HepG2 (cell line): Measurements from ENCODE around the gene MAGEB10. TPM values are rescaled to one million over a fixed set of nuclear protein-coding genes. Genes with fewer than 3 reads are reported as not detected.

Experiments
- ATAC-seq: fragments of 200-7000 bp; cut with Tn5 transposase; 3 replicates; pipeline ENCODE4 v1.9.1; 2020; ENCODE audit warnings: mild to moderate bottlenecking, moderate library complexity
- BruUV-seq: library from RNA; stranded (reverse); fragments of 400-500 nt; replicated peaks from 2 replicates; lab custom pipeline; 2021; lab: Mats Ljungman, UMichigan
- CTCF ChIA-PET: fragments of 300-600 bp; formaldehyde crosslinking; extraction: SDS; loops from one replicate; lab custom pipeline; 2021; ENCODE audit warnings: low total read pairs, inconsistent platforms, low intra/inter-chr PET ratio; lab: Yijun Ruan, JAX
- POLR2A ChIA-PET: fragments of 350-600 bp; sonication (Branson Sonifier 250); formaldehyde crosslinking; loops from one replicate; lab custom pipeline; 2020; ENCODE audit warnings: antibody characterized with exemption, inconsistent platforms; lab: Yijun Ruan, JAX
- DNase-seq: peaks from one replicate; pipeline ENCODE4 v3.0.0-alpha.2; 2015; ENCODE audit warnings: low spot score
- FAIRE-seq: peaks from 3 replicates; lab custom pipeline; 2011; peaks lifted over from hg19 to GRCh38; lab: Jason Lieb, UNC
- H2AFZ ChIP-seq: one replicate; pipeline ENCODE4 v1.6.1; 2011; ENCODE audit warnings: low read length, inconsistent platforms
- H3K27ac ChIP-seq: fragments of 300-600 bp; 3 replicates; pipeline ENCODE4 v1.8.0; 2011; ENCODE audit warnings: mixed run types, mild to moderate bottlenecking, mixed read lengths, low read length, inconsistent platforms; ENCODE audit not compliant: insufficient read depth; ENCODE audit errors: extremely low read length
- H3K27me3 ChIP-seq, 2 experiments: fragments of 200-600 bp in 1 of 2; 2 replicates in 1 of 2; 3 replicates in 1 of 2; pipeline versions ENCODE4 v1.6.0 to v1.8.0; 2011; ENCODE audit warnings: low read length in 2 of 2, mild to moderate bottlenecking in 2 of 2, moderate library complexity in 2 of 2, inconsistent platforms in 1 of 2; ENCODE audit not compliant: insufficient read depth in 2 of 2, control insufficient read depth in 1 of 2
- H3K36me3 ChIP-seq, 2 experiments: fragments of 200-600 bp in 1 of 2; replicated peaks in 1 of 2; 2 replicates in 1 of 2; 3 replicates in 1 of 2; pipeline versions ENCODE4 v1.5.1 to v1.8.0; 2011; ENCODE audit warnings: low read length in 2 of 2, inconsistent platforms in 1 of 2; ENCODE audit not compliant: insufficient read depth in 2 of 2, control insufficient read depth in 1 of 2
- H3K4me1 ChIP-seq: 2 replicates; pipeline ENCODE4 v1.5.1; 2012; ENCODE audit warnings: low read length, inconsistent platforms; ENCODE audit not compliant: insufficient read depth
- H3K4me2 ChIP-seq: 2 replicates; pipeline ENCODE4 v1.6.0; 2011; ENCODE audit warnings: low read depth, low read length, inconsistent platforms
- H3K4me3 ChIP-seq, 3 experiments: fragments of 200-600 bp in 1 of 3; sonication (generic), shearing (Covaris generic) in 1 of 3; replicated peaks in 1 of 3; 2 replicates each; pipeline ENCODE4 v1.5.1; 2011 to 2016; ENCODE audit warnings: low read length in 3 of 3, inconsistent platforms in 2 of 3, low read depth in 2 of 3, mild to moderate bottlenecking in 2 of 3, control low read depth in 1 of 3, mixed read lengths in 1 of 3; ENCODE audit not compliant: insufficient read depth in 1 of 3
- H3K79me2 ChIP-seq: one replicate; pipeline ENCODE4 v1.6.1; 2011; ENCODE audit warnings: low read length, inconsistent platforms; ENCODE audit not compliant: insufficient read depth
- H3K9ac ChIP-seq: 2 replicates; pipeline ENCODE4 v1.6.0; 2011; ENCODE audit warnings: mild to moderate bottlenecking, low read depth, low read length, inconsistent platforms; ENCODE audit not compliant: insufficient read depth
- H3K9me3 ChIP-seq: 2 replicates; pipeline ENCODE4 v1.5.1; 2012; ENCODE audit warnings: mild to moderate bottlenecking, low read length
- H4K20me1 ChIP-seq: 2 replicates; pipeline ENCODE4 v1.6.0; 2011; ENCODE audit warnings: inconsistent platforms, mild to moderate bottlenecking, low read length, moderate library complexity; ENCODE audit not compliant: insufficient read depth
- AGO2 ChIP-seq: fragments of 200-400 bp; formaldehyde crosslinking; optimal IDR thresholded peaks from 2 replicates; pipeline ENCODE3; 2017; ENCODE audit warnings: mild to moderate bottlenecking, low read depth, low read length, moderate library complexity
- ATAD3A ChIP-seq: sonication (generic); formaldehyde crosslinking; IDR thresholded peaks from 2 replicates; pipeline ENCODE4 v1.4.0; 2020; ENCODE audit warnings: missing genetic modification reagents
- GTF3A ChIP-seq: sonication (generic); formaldehyde crosslinking; conservative IDR thresholded peaks from 2 replicates; pipeline ENCODE4 v1.4.0; 2020; ENCODE audit warnings: mild to moderate bottlenecking, missing genetic modification reagents
- KAT8 ChIP-seq: IDR thresholded peaks from 2 replicates; pipeline ENCODE4 v1.6.1; 2016; ENCODE audit warnings: missing genetic modification reagents, missing compliant biosample characterization
- KDM2A ChIP-seq: sonication (generic); formaldehyde crosslinking; IDR thresholded peaks from 2 replicates; pipeline ENCODE4 v1.4.0; 2020; ENCODE audit warnings: low read depth, missing genetic modification reagents, borderline replicate concordance
- KLF13 ChIP-seq: sonication (generic); formaldehyde crosslinking; IDR thresholded peaks from 2 replicates; pipeline ENCODE4 v1.4.0; 2020; ENCODE audit warnings: mild to moderate bottlenecking, missing genetic modification reagents
- NR3C1 ChIP-seq: sonication (generic); formaldehyde crosslinking; IDR thresholded peaks from 2 replicates; pipeline ENCODE4 v1.4.0; 2020; ENCODE audit warnings: missing genetic modification reagents
- PHF21A ChIP-seq: sonication (generic); formaldehyde crosslinking; IDR thresholded peaks from 2 replicates; pipeline ENCODE4 v1.5.0; 2020; ENCODE audit warnings: mild to moderate bottlenecking, missing genetic modification reagents
- ZNF225 ChIP-seq: sonication (generic); formaldehyde crosslinking; IDR thresholded peaks from 2 replicates; pipeline ENCODE4 v1.4.0; 2020; ENCODE audit warnings: mild to moderate bottlenecking, missing genetic modification reagents
- ZNF709 ChIP-seq: sonication (generic); formaldehyde crosslinking; IDR thresholded peaks from 2 replicates; pipeline ENCODE4 v1.5.0; 2020; ENCODE audit warnings: mild to moderate bottlenecking, missing genetic modification reagents
- ZNF83 ChIP-seq: sonication (generic); formaldehyde crosslinking; IDR thresholded peaks from 2 replicates; pipeline ENCODE4 v1.4.0; 2020; ENCODE audit warnings: missing genetic modification reagents, mild to moderate bottlenecking, borderline replicate concordance
- WGBS: methylation state at CpG from one replicate; pipeline ENCODE4 v1.1.6; 2017; ENCODE audit warnings: low lambda C conversion rate; 5-methylcytosine and 5-hydroxymethylcytosine counted together
- in situ Hi-C: cut with HindIII; loops from 2 replicates; pipeline ENCODE4 v1.10.0; 2017; ENCODE audit warnings: low pct_unique_long_range_greater_than_20kb; ENCODE audit not compliant: extremely low pct_ligation_motif_present
- intact Hi-C: fragments of 100-400 bp; cut with micrococcal nuclease; formaldehyde crosslinking; loops from one replicate; pipeline ENCODE4 v1.10.0; 2022; ENCODE audit not compliant: unreplicated experiment
- polyA plus RNA-seq, 8 experiments: library from polyadenylated mRNA; depleted of rRNA in 3 of 8; stranded (reverse) in 7 of 8; unstranded in 1 of 8; fragments of >200 nt; fragmentation: Illumina TruSeq in 4 of 8; extraction: Trizol in 4 of 8; gene quantifications; 2 replicates each; pipeline versions ENCODE4 v1.2.1 to v1.2.3, GENCODE V29; 2011 to 2016; ENCODE audit warnings: low read depth in 4 of 8, missing spikeins in 1 of 8, mixed read lengths in 1 of 8; ENCODE audit not compliant: insufficient read depth in 1 of 8
- total RNA-seq, 5 experiments: library from RNA; depleted of rRNA; stranded (reverse); fragments of >200 nt; fragmentation: Illumina TruSeq; extraction: Trizol; gene quantifications; 2 replicates each; pipeline ENCODE4 v1.2.3, GENCODE V29; 2016; ENCODE audit warnings: low read depth in 1 of 5
- TF ChIP-seq, protein P1 (sequence below): sonication (generic); formaldehyde crosslinking; IDR thresholded peaks from 2 replicates; pipeline ENCODE4 v1.4.0; 2020; ENCODE audit warnings: missing genetic modification reagents, mild to moderate bottlenecking, borderline replicate concordance
- TF ChIP-seq, protein P2 (sequence below): sonication (generic); formaldehyde crosslinking; IDR thresholded peaks from 2 replicates; pipeline ENCODE4 v1.5.0; 2020; ENCODE audit warnings: mild to moderate bottlenecking, missing genetic modification reagents
- TF ChIP-seq, protein P3 (sequence below): sonication (generic); formaldehyde crosslinking; IDR thresholded peaks from 2 replicates; pipeline ENCODE4 v1.4.0; 2020; ENCODE audit warnings: mild to moderate bottlenecking, missing genetic modification reagents

Gene MAGEB10
- total and polyA plus RNA-seq, 2 of the 13 experiments (the other 11 are each of a cell fraction or from before 2014, with no cell fraction given): not detected

DNA sequence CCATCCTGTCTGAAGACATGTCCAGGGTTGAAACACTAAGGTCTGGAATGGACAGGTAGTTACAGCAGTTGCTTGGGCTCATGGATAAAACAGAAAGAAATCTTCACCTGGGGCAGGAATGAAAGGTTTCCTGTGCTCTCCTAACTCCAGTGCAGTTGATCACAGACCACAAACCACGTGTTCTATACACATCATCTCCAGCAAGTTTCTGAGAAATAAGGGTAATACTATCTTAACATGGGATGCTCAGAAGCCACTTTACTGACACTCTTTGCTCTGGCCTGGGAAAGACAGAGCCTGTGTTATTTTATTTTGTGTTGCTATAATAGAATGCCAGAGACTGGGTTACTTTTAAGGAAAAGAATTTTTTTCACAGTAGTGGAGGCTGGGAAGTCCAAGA, 16.0 kb downstream of the MAGEB10 start (continued):
- TF ChIP-seq, protein P1, sequence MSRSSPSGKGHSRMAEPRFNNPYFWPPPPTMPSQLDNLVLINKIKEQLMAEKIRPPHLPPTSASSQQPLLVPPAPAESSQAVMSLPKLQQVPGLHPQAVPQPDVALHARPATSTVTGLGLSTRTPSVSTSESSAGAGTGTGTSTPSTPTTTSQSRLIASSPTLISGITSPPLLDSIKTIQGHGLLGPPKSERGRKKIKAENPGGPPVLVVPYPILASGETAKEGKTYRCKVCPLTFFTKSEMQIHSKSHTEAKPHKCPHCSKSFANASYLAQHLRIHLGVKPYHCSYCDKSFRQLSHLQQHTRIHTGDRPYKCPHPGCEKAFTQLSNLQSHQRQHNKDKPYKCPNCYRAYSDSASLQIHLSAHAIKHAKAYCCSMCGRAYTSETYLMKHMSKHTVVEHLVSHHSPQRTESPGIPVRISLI (CRISPR knock-in tag): no peak
- TF ChIP-seq AGO2: no peak
- no peak for TF ChIP-seq KLF13 (CRISPR knock-in tag)
- no peak for TF ChIP-seq GTF3A (CRISPR knock-in tag)
- TF ChIP-seq, protein P2, sequence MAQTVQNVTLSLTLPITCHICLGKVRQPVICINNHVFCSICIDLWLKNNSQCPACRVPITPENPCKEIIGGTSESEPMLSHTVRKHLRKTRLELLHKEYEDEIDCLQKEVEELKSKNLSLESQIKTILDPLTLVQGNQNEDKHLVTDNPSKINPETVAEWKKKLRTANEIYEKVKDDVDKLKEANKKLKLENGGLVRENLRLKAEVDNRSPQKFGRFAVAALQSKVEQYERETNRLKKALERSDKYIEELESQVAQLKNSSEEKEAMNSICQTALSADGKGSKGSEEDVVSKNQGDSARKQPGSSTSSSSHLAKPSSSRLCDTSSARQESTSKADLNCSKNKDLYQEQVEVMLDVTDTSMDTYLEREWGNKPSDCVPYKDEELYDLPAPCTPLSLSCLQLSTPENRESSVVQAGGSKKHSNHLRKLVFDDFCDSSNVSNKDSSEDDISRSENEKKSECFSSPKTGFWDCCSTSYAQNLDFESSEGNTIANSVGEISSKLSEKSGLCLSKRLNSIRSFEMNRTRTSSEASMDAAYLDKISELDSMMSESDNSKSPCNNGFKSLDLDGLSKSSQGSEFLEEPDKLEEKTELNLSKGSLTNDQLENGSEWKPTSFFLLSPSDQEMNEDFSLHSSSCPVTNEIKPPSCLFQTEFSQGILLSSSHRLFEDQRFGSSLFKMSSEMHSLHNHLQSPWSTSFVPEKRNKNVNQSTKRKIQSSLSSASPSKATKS: no peak
- no peak for TF ChIP-seq NR3C1 (CRISPR knock-in tag)

GRCh38 chrX:27838185-27838584, 30.4 kb downstream of the MAGEB10 start:
- Histone ChIP-seq H2AFZ (no peak overlapping the region), H3K27me3 (no peaks in the 10 kb centered on the region), H3K79me2 (no peaks in the 10 kb centered on the region), H3K36me3 (no peaks in the 10 kb centered on the region), H3K4me1 (no peaks in the 10 kb centered on the region), H3K9ac (no peak overlapping the region), H3K27ac (no peak overlapping the region), H3K4me2 (no peak overlapping the region), H4K20me1 (no peaks in the 10 kb centered on the region), H3K9me3 (no peaks in the 10 kb centered on the region), H3K4me3 (no peak overlapping the region)
- no TSS peak for BruUV-seq
- intact Hi-C loops (no loop called here), in situ Hi-C loops (no loop called here)
- ChIA-PET CTCF (no interaction called here), POLR2A (no interaction called here)
- ATAC-seq (no peak), FAIRE-seq (no peak), DNase-seq (no peak)
- 0% methylated on average over 3 of the region's 3 CpGs for WGBS
- TF ChIP-seq ZNF225 (CRISPR knock-in tag): no peak
- no peak for TF ChIP-seq ZNF709 (CRISPR knock-in tag)
- TF ChIP-seq PHF21A (CRISPR knock-in tag): no peak
- TF ChIP-seq, protein P3, sequence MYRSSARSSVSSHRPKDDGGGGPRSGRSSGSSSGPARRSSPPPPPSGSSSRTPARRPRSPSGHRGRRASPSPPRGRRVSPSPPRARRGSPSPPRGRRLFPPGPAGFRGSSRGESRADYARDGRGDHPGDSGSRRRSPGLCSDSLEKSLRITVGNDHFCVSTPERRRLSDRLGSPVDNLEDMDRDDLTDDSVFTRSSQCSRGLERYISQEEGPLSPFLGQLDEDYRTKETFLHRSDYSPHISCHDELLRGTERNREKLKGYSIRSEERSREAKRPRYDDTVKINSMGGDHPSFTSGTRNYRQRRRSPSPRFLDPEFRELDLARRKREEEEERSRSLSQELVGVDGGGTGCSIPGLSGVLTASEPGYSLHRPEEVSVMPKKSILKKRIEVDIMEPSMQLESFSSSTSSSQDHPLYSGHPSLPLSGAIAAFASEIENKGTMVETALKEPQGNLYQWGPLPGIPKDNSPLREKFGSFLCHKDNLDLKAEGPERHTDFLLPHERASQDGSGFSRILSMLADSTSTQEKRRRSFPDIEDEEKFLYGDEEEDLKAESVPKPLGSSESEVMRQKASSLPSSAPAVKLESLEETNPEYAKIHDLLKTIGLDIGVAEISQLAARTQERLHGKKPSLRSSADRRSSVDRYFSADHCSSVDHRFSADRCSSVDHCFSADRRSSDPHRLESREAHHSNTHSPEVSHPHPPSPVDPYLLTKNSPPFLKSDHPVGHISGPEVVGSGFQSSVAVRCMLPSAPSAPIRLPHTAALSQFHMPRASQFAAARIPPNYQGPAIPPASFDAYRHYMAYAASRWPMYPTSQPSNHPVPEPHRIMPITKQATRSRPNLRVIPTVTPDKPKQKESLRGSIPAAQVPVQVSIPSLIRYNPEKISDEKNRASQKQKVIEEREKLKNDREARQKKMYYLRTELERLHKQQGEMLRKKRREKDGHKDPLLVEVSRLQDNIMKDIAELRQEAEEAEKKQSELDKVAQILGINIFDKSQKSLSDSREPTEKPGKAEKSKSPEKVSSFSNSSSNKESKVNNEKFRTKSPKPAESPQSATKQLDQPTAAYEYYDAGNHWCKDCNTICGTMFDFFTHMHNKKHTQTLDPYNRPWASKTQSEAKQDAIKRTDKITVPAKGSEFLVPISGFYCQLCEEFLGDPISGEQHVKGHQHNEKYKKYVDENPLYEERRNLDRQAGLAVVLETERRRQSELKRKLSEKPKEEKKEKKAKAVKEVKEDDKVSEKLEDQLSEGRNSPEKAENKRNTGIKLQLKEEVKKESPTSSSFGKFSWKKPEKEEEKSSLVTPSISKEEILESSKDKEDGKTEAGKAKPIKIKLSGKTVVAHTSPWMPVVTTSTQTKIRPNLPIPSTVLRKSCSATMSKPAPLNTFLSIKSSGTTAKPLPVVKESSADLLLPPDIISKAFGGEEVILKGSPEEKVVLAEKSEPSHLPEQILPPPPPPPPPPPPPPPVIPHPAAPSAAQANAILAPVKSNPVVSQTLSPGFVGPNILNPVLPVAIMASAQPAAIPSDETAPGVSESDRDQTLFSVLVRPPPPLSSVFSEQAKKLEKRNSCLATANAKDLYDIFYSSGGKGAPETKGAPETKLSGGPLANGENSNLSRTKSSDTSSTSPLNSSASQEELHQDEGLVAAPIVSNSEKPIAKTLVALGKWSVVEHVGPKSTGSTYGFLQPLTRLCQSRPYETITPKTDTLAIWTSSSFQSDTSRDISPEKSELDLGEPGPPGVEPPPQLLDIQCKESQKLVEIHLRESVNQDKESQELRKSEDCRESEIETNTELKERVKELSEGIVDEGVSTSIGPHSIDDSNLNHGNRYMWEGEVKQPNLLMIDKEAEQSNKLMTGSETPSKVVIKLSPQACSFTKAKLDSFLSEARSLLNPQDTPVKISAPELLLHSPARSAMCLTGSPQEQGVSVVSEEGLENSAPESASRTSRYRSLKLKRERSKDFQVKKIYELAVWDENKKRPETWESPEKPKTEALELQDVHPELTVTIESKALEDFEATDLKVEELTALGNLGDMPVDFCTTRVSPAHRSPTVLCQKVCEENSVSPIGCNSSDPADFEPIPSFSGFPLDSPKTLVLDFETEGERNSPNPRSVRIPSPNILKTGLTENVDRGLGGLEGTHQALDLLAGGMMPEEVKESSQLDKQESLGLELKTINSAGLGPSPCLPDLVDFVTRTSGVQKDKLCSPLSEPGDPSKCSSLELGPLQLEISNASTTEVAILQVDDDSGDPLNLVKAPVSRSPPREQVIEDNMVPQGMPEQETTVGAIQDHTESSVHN: no peak
- TF ChIP-seq KDM2A (CRISPR knock-in tag): no peak
- no peak for TF ChIP-seq KAT8 (CRISPR knock-in tag)
- no peak for TF ChIP-seq ZNF83 (CRISPR knock-in tag)
- no peak for TF ChIP-seq ATAD3A
